HEK293 (cell line): Measurements from ENCODE around the gene TOMM40L.
A peak's percentile ranks its signal among the peaks of the same experiment; 100 is the strongest.

Source experiments
- CTCF ChIA-PET: fragments of 350-600 bp; formaldehyde crosslinking; extraction: SDS; loops from one replicate; lab custom pipeline; 2021; ENCODE audit warnings: antibody characterized with exemption; lab: Yijun Ruan, JAX
- POLR2A ChIA-PET: fragments of 300-600 bp; formaldehyde crosslinking; extraction: SDS; loops from one replicate; lab custom pipeline; 2020; ENCODE audit warnings: antibody characterized with exemption, inconsistent platforms; lab: Yijun Ruan, JAX
- H3K27ac ChIP-seq: fragments of 200-500 bp; sonication (Bioruptor generic); 2 replicates; pipeline ENCODE4 v1.5.1; 2014; ENCODE audit warnings: low read depth, low read length, control low read depth, inconsistent platforms; ENCODE audit errors: extremely low read depth
- H3K36me3 ChIP-seq, 2 experiments: fragments of 200-500 bp in 1 of 2; sonication (Bioruptor generic) in 1 of 2; 1 replicate in 1 of 2; 2 replicates in 1 of 2; pipeline ENCODE4 v1.5.1; 2014 to 2017; ENCODE audit warnings: inconsistent platforms in 2 of 2, low read length in 2 of 2; ENCODE audit not compliant: control insufficient read depth in 2 of 2, insufficient read depth in 1 of 2
- H3K4me1 ChIP-seq: fragments of 200-500 bp; sonication (Bioruptor generic); 2 replicates; pipeline ENCODE4 v1.5.1; 2014; ENCODE audit warnings: mild to moderate bottlenecking, low read length, inconsistent platforms; ENCODE audit not compliant: control insufficient read depth, insufficient read depth
- H3K4me3 ChIP-seq: 2 replicates; pipeline ENCODE4 v1.5.1; 2011; ENCODE audit warnings: low read depth, mild to moderate bottlenecking, control low read depth, low read length, moderate library complexity
- H3K9me3 ChIP-seq: fragments of 200-500 bp; sonication (Bioruptor generic); 2 replicates; pipeline ENCODE4 v1.5.1; 2014; ENCODE audit warnings: low read depth, low read length, inconsistent platforms; ENCODE audit not compliant: control insufficient read depth, insufficient read depth
- AEBP2 ChIP-seq: fragments of 450-650 bp; formaldehyde crosslinking; IDR thresholded peaks from 2 replicates; pipeline ENCODE4 v1.5.1; 2016; ENCODE audit warnings: missing biosample characterization, missing genetic modification characterization, borderline replicate concordance
- GLI4 ChIP-seq: fragments of 450-650 bp; formaldehyde crosslinking; IDR thresholded peaks from 2 replicates; pipeline ENCODE4 v1.5.1; 2016; ENCODE audit warnings: missing biosample characterization, missing genetic modification characterization
- GLIS1 ChIP-seq: fragments of 450-650 bp; formaldehyde crosslinking; IDR thresholded peaks from 2 replicates; pipeline ENCODE4 v1.5.1; 2016; ENCODE audit warnings: missing biosample characterization, missing genetic modification characterization
- HIC1 ChIP-seq: fragments of 450-650 bp; formaldehyde crosslinking; IDR thresholded peaks from 2 replicates; pipeline ENCODE4 v1.5.1; 2016; ENCODE audit warnings: missing biosample characterization, missing genetic modification characterization
- PRDM1 ChIP-seq: fragments of 450-650 bp; formaldehyde crosslinking; IDR thresholded peaks from 2 replicates; pipeline ENCODE4; 2016; ENCODE audit warnings: missing biosample characterization, missing genetic modification characterization
- SALL2 ChIP-seq: fragments of 450-650 bp; formaldehyde crosslinking; IDR thresholded peaks from 2 replicates; pipeline ENCODE4 v1.5.0; 2017; ENCODE audit warnings: missing biosample characterization, mild to moderate bottlenecking, missing genetic modification characterization, borderline replicate concordance
- SP2 ChIP-seq: fragments of 450-650 bp; formaldehyde crosslinking; IDR thresholded peaks from 2 replicates; pipeline ENCODE4 v1.5.1; 2016; ENCODE audit warnings: missing biosample characterization, missing genetic modification characterization
- YY1 ChIP-seq: fragments of 450-650 bp; formaldehyde crosslinking; IDR thresholded peaks from 2 replicates; pipeline ENCODE4 v1.5.1; 2018; ENCODE audit warnings: missing biosample characterization, missing genetic modification characterization
- ZBTB17 ChIP-seq: fragments of 450-650 bp; formaldehyde crosslinking; IDR thresholded peaks from 2 replicates; pipeline ENCODE4 v1.5.1; 2016; ENCODE audit warnings: missing biosample characterization, missing genetic modification characterization
- ZBTB20 ChIP-seq: fragments of 450-650 bp; formaldehyde crosslinking; IDR thresholded peaks from 2 replicates; pipeline ENCODE4 v1.5.1; 2016; ENCODE audit warnings: missing biosample characterization, missing genetic modification characterization
- ZBTB48 ChIP-seq: fragments of 450-650 bp; formaldehyde crosslinking; IDR thresholded peaks from 2 replicates; pipeline ENCODE4 v1.5.1; 2016; ENCODE audit warnings: missing biosample characterization, missing genetic modification characterization
- ZBTB8A ChIP-seq: fragments of 450-650 bp; formaldehyde crosslinking; IDR thresholded peaks from 2 replicates; pipeline ENCODE4 v1.5.1; 2016; ENCODE audit warnings: missing biosample characterization, missing genetic modification characterization
- ZNF121 ChIP-seq: fragments of 450-650 bp; formaldehyde crosslinking; IDR thresholded peaks from 2 replicates; pipeline ENCODE4 v1.5.1; 2016; ENCODE audit warnings: missing biosample characterization, missing genetic modification characterization
- ZNF248 ChIP-seq: fragments of 450-650 bp; formaldehyde crosslinking; IDR thresholded peaks from 2 replicates; pipeline ENCODE4 v1.5.1; 2017; ENCODE audit warnings: missing biosample characterization, missing genetic modification characterization
- ZNF311 ChIP-seq: fragments of 450-650 bp; formaldehyde crosslinking; IDR thresholded peaks from 2 replicates; pipeline ENCODE4 v1.5.1; 2017; ENCODE audit warnings: missing biosample characterization, missing genetic modification characterization, borderline replicate concordance
- ZNF362 ChIP-seq: fragments of 450-650 bp; formaldehyde crosslinking; IDR thresholded peaks from 2 replicates; pipeline ENCODE4 v1.5.1; 2016; ENCODE audit warnings: missing biosample characterization, missing genetic modification characterization
- ZNF366 ChIP-seq: fragments of 450-650 bp; formaldehyde crosslinking; conservative IDR thresholded peaks from 2 replicates; pipeline ENCODE4 v1.5.1; 2016; ENCODE audit warnings: missing biosample characterization, missing genetic modification characterization
- ZNF391 ChIP-seq: fragments of 450-650 bp; formaldehyde crosslinking; IDR thresholded peaks from 2 replicates; pipeline ENCODE4 v1.5.1; 2016; ENCODE audit warnings: low read depth, missing biosample characterization, missing genetic modification characterization, borderline replicate concordance
- ZNF48 ChIP-seq: fragments of 450-650 bp; formaldehyde crosslinking; IDR thresholded peaks from 2 replicates; pipeline ENCODE4 v1.5.1; 2016; ENCODE audit warnings: missing biosample characterization, missing genetic modification characterization
- ZNF530 ChIP-seq: fragments of 450-650 bp; formaldehyde crosslinking; IDR thresholded peaks from 2 replicates; pipeline ENCODE4 v1.5.1; 2016; ENCODE audit warnings: low read depth, missing biosample characterization, missing genetic modification characterization
- ZNF555 ChIP-seq: fragments of 450-650 bp; formaldehyde crosslinking; conservative IDR thresholded peaks from 2 replicates; pipeline ENCODE4 v1.5.1; 2017; ENCODE audit warnings: missing biosample characterization, mild to moderate bottlenecking, missing genetic modification characterization, inconsistent platforms
- ZNF558 ChIP-seq: fragments of 450-650 bp; formaldehyde crosslinking; IDR thresholded peaks from 2 replicates; pipeline ENCODE4 v1.5.1; 2016; ENCODE audit warnings: missing biosample characterization, missing genetic modification characterization
- ZNF670 ChIP-seq: fragments of 450-650 bp; formaldehyde crosslinking; IDR thresholded peaks from 2 replicates; pipeline ENCODE4 v1.5.1; 2016; ENCODE audit warnings: missing biosample characterization, missing genetic modification characterization, low read depth
- ZNF701 ChIP-seq: fragments of 450-650 bp; formaldehyde crosslinking; IDR thresholded peaks from 2 replicates; pipeline ENCODE4 v1.5.1; 2016; ENCODE audit warnings: missing biosample characterization, missing genetic modification characterization
- ZNF707 ChIP-seq: fragments of 450-650 bp; formaldehyde crosslinking; IDR thresholded peaks from 2 replicates; pipeline ENCODE4 v1.5.1; 2016; ENCODE audit warnings: missing biosample characterization, missing genetic modification characterization
- ZNF776 ChIP-seq: fragments of 450-650 bp; formaldehyde crosslinking; IDR thresholded peaks from 2 replicates; pipeline ENCODE4 v1.5.0; 2017; ENCODE audit warnings: missing biosample characterization, missing genetic modification characterization, borderline replicate concordance
- ZNF791 ChIP-seq: fragments of 450-650 bp; formaldehyde crosslinking; IDR thresholded peaks from 2 replicates; pipeline ENCODE4 v1.5.1; 2016; ENCODE audit warnings: missing biosample characterization, missing genetic modification characterization

TOMM40L gene

GRCh38 chr1:161198194-161198896, 27.5 kb upstream of the TOMM40L start (continued):
- peak; percentile 51 for TF ChIP-seq ZBTB8A

GRCh38 chr1:161198897-161199431, 26.9 kb upstream of the TOMM40L start, which contains the start of gene ADAMTS4:
Gene ADAMTS4, minus strand, starts transcription at chr1:161199054. Its CDS starts 427 bp downstream, at chr1:161198627.
- Histone ChIP-seq H3K9me3 (no peaks in the 10 kb centered on the region), H3K36me3 (peaks cover 8% of the 10 kb centered on the region in 2 experiments; a peak in 2 of 3 replicates), H3K27ac (no peak within 1 kb of the TSS; the same call in 1 of the 2 replicates), H3K4me3 (no peak within 1 kb of the TSS), H3K4me1 (peaks cover 9% of the 10 kb centered on the region; the same call in 1 of the 2 replicates)
- no peak for TF ChIP-seq ZNF121 (tag by site-specific recombination)
- peak; percentile 71; the same call in 1 of the 2 replicates for TF ChIP-seq ZBTB17 (tag by site-specific recombination)
- no peak for TF ChIP-seq ZNF555 (tag by site-specific recombination)
- no peak for TF ChIP-seq ZNF391 (tag by site-specific recombination)
- no peak for TF ChIP-seq AEBP2 (tag by site-specific recombination)
- TF ChIP-seq ZNF776, result no peak
- TF ChIP-seq ZNF791 (tag by site-specific recombination), result no peak
- TF ChIP-seq ZNF311 (tag by site-specific recombination), result no peak
- TF ChIP-seq PRDM1, result no peak
- TF ChIP-seq ZNF701, result no peak
- 0 out of 2 replicates have a peak, but pooled peaks have one; percentile 7 for TF ChIP-seq ZBTB20 (tag by site-specific recombination)
- no peak for TF ChIP-seq ZNF670
- TF ChIP-seq ZNF530 (tag by site-specific recombination), result no peak
- no peak for TF ChIP-seq GLI4 (tag by site-specific recombination)
- TF ChIP-seq HIC1 (tag by site-specific recombination), result no peak
- TF ChIP-seq YY1 (tag by site-specific recombination), result no peak
- no peak for TF ChIP-seq ZBTB48 (tag by site-specific recombination)
- TF ChIP-seq ZNF248, result no peak
- no peak for TF ChIP-seq ZNF707 (tag by site-specific recombination)
- TF ChIP-seq SALL2 (tag by site-specific recombination), result no peak
- 0 out of 2 replicates have a peak, but pooled peaks have one; percentile 25 for TF ChIP-seq ZNF558
- no peak for TF ChIP-seq ZNF366 (tag by site-specific recombination)
- peak; percentile 48; the same call in 1 of the 2 replicates for TF ChIP-seq ZNF362 (tag by site-specific recombination)
- no peak for TF ChIP-seq ZNF48
- TF ChIP-seq SP2 (tag by site-specific recombination), result peak; percentile 36
- TF ChIP-seq GLIS1 (tag by site-specific recombination), result no peak
- POLR2A ChIA-PET, result interaction anchor here (0.5 to 1.9 kb wide), 7 partner anchors 10 to 241 kb away, joined by 3 to 7 read pairs (median 3); partner anchors contain the start of gene TOMM40L
- CTCF ChIA-PET, result interaction anchor here (0.7 to 1.9 kb wide), 7 partner anchors 10 to 183 kb away, joined by 3 to 14 read pairs (median 4); no protein-coding TSS in a partner anchor
